ENCODE measurements around the gene SLC35G2.
"Not testable (repeated sequence)": the region's sequence is repeated elsewhere in the genome, so short reads cannot be mapped to it uniquely, and the experiment has no call there.

Gene SLC35G2

DNA sequence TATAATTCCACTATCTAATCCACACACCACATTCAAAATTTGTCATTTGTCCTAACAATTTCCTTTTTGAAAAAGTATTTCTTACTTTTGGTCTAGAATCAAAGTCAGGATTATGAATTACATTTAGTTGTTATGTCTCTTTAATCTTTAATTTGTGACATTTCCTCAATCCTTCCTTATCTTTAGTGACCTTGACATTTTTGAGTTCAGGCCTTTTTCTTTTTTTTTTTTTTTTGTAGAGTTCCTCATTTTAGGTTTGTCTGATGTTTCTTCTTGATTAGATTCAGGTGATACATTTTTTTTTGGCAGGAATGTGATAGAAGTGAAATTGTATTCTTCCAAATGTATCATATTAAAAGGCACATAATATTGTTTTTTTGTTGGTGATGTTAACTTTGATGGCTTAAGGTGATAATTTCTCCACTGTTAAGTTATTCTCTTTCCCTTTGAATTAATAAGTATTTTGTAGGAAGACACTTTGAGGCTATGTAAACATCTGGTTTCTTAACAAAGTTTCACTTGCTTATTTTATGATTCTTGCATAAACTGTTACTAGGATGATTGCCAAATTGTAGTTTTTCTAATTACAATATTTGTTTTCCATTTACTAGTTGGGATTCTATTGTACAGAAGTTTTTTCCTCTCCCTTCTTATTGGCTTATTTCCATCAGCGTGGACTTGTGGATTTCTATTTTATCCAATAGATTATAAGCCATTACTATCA is 16.3 kb downstream of the SLC35G2 start:
- no peak for DNase-seq (ENCODE audit: low read depth)

DNA sequence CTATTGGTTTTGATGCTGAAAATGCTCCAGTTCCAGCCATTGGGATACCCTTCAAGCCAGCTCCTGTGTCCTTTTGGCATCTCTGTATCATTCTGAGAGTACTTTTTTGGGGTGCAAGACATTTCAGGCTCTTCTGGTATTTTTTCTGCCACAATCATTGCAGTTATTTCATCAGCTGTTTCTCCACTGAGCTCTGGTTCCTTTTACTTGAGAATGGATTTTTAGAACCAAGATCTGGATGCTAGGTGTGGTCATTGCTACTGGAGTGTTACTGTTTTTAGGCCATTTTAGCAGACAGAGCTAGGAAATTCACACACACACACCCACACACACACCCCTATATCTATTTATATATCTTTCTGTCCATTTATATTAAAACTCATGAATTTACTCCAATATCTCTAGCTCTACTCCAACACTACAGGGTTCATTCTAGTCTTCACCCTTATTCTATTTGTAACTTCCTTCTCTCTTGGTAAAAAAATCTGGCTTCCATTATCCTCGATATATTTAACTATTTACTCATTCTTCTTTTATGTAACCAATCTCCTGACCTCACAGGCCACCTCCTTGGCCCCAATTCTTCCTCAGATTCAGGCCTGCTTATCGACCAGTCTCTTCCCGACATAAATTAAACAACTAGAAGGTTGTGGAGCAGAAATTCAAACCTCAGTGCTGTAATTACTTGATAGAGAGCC is 17.0 kb downstream of the SLC35G2 start:
- DNase-seq (ENCODE audit: low read depth): no peak

DNA sequence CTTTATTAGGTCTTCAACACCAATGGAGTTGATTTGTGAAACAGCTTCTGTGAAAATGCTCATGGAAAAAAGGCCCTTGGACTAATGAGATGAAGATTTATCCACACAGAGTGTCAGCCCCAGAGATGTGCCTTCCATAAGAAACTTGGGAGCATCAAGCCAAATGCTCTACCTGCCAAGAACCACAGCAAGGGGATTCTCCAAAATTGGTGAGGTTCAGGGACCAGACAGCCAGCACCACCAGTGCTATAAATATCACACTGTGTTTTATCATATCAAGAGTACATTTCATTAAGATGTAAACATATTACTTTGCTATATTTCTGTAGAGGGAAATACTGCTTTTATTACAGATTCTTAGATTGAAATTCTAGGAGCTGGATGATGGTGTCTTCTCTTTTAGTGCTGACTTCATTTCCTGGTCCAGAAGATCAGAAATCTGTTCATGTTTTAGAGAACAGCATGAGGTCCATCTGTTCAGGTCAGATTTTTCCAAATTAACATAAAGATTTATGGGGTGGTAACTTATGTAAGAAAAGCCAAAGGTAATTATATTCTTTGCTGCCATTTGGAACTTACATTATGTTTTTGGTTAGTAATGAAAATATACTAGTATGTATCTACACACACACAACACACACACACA is 17.7 kb downstream of the SLC35G2 start:
- DNase-seq (ENCODE audit: low read depth): no peak

DNA sequence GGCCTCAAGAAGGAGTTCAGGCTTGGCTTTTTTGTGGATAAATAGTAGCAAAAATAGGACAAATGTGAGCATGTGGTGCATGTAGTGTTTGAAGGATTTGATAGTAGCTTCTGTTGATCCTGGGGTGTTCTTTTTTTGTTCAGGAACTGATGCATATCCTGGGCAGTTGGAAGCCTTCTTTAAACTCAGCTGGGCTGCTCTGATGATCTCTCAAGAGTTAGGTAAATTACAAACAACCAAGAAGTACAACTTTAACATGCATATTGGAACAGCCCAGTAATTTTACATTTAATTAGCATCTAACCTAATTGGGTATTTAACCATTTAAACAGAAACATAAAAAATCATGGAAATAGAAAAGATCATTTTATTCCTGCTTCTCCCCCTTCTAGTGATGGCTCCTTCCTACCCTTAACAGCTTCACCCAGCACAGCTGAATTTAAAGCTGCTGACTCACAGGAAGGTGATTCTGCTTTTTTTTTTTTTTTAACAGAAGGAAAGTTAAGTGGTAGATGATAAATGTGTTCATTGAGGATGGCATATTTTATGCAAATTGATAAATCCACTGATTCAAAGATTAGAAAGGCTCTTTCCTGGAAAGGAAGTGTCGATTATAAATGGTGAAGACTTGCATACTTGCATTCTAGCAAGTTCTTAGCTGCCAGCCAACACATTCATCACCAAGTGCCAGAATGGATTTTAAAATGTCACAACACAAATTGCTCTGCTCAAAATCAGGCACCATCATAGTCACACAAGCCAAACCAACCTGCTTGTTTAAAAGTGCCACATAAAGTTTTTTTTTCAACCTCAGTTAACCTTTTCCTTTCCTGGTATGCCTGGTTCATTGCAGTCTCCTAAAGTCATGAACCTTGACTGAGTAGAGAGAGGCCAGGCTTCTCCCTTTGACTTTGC is 20.0 kb downstream of the SLC35G2 start:
- DNase-seq (ENCODE audit: low read depth): no peak

DNA sequence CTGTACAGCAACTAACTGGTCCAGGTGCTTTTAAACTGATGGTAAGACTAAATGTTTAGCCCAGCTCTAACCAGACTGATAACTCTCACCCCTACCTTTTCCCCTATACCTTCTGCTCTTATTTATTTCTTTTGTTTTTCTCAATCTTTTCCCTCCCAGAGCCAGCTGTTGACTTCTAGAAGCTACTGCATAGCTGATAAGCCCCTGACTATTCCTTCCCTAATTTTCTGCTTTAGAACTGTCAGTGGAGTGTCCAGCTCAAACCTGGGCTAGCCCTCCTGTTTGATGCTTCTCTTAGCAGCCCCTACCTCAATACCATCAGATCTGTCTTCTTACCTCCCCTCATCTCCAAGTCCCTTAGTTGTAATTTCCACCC is 20.6 kb downstream of the SLC35G2 start:
- DNase-seq (ENCODE audit: low read depth): no peak

DNA sequence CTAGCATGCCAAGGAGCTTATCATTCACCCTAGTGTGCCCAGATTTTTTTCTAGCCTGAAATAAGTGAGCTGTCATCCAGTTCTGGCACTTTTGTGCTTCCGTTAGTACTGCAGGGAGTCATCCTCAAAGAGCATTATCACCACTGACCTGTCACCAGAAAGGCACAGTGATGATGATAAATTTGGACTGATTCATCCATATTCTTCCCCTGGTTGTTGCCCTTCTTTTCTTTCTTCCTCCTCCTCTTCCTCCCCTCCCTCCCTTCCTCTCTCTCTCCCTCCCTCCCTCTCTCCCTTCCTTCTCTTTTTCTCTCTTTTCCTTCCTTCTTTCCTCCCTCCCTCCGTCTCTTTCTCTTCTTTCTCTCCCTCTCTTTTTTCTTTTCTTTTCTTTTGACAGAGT is 21.3 kb downstream of the SLC35G2 start:
- no peak for DNase-seq (ENCODE audit: low read depth)

DNA sequence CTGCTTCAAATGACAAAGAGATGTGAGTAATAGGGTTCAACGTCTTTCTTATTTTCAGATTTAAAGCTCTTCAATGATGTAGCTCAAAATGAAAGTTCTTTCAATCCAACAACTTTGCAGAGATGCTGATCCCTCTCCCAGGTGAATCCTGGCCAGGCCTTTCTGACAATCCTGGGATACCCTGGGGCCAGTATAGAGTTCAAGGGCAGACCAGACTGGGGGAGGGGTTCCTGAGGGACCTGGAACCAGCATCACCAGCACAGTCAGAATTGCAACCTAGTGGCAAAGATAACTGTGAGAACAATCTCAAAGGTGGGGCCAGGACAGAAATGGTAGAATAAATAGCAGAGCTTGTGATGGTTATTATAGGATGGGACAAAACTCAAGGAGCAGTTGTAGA is 23.4 kb downstream of the SLC35G2 start:
- no peak for DNase-seq (ENCODE audit: low read depth)

DNA sequence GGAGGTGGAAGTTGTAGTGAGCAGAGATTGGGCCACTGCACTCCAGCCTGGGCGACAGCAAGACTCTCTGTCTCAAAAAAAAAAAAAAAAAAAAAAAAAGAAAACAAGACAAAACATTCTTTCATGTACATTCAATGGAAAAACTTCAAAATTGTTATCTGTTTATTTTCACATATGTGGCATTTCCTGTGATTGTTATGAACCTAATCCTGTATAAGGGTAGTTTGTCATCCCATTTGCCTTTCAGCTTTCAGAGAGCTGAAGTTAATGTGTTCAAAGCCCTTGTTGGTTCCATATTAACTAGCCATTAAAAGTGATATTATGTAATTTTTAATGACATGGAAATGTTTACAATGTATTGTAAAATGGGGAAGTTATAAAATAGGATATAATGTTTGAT is 25.8 kb downstream of the SLC35G2 start:
- no peak for DNase-seq (ENCODE audit: low read depth)

DNA sequence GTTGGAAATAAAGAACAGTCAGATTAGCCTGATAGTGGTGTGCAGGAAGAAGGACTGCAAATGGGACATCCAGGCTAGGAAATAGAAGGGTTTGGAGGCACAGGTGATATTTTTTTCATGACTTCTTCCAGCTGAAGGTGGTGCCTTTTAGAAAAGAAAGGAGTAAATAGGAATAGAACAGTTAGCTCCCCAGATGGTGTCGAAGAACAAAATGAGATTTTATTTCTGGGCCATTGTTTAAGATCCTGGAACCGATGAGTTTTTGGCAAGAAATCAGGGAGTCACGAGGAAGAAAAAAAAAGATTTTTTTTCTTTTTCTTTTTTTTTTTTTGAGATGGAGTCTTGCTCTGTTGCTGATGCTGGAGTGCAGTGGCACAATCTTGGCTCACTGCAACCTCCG is 33.3 kb downstream of the SLC35G2 start:
- no peak for DNase-seq (ENCODE audit: low read depth)

DNA sequence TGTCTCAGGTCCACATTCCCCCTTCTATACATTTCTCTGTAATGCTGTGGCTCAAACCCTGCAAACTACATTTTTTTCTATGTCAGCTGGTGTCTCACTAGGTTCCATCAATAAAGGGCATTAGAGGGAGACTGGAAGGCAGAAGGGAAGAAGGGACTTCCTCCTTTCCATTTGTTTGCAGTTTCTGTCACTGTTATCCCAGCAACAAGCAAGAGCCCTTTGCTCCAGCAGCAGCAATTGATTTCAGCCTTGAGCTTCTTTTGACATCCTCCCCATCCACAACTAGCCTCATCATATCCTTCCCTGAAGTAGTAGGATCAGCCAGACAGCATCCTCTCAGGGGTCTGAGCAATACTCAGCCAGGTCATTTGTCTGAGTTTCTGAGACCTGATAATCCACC is 37.7 kb downstream of the SLC35G2 start:
- no peak for DNase-seq (ENCODE audit: low read depth)

DNA sequence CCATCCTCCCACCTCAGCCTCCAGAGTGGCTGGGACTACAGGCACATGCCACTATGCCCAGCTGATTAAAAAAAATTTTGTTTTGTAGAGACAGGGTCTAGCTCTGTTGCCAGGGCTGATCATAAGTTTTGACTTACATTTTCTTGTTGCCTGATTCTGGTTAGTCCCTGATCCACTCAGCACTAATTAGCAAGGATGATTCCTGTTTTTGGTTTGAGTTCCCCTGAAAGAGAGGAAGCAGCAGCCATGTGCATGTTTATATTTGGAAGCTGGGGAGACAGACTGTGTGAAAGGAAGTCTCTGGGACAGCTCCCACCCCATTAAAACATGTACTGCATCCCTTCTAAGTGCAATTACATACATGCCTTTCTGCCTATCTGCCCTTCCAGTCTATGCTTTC is 39.5 kb downstream of the SLC35G2 start:
- DNase-seq (ENCODE audit: low read depth): no peak

DNA sequence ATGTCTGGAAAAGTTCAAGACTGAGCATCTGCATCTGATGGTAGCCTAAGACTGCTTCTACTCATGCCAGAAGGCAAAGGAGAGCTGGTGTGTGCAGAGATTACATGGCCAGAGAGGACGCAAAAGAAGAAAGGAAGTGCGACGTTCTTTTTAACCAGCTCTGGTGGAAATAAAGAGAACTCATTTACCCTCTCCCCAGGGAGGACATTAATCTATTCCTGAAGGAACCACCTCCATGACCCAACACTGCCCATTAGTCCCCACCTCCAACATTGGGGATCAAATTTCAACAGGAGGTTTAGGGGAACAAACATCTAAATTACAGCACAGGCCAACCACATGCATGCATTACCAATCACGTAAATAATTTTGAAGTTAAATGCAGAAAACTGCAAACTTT is 41.6 kb downstream of the SLC35G2 start:
- DNase-seq (ENCODE audit: low read depth): no peak

DNA sequence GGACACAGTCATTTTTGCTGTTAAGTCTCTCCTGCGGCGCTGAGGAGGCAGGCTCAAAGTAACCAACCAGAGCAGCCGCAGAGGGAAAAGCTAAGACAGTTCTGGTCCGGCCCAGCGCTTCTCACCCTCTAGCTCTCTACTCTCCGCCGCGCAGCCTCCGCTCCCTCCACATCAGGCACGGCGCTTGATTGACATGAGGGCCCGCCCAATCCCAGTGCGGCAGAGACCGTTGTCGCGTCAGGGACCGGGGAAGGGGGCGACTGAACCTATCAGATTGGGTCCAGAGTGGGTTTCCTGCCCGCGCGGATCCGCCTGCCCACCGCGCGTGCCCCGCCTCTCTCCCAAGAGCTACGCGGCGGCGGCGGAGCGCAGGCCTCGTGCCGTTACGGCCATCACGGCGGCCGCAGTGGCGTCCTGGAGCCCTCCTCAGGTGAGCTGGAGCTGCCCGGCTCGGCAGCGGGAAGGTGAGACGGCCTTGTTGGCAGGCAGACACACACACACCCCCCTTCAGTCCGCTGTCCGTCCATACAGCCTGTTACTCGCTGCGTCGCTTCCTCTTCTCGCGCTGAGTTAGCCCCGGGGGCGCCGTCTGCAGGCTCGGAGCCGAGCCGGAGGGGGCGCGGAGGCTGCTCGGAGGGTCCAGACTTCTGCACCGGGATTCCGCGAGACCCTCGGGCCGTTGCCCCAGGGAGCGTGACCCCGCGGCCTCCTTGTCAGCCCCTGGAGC is 43.1 kb downstream of the SLC35G2 start, which contains the start of gene NCK1:
Gene NCK1, plus strand, starts transcription at position 319 of the 727 bp plus-strand sequence. CDS start 65,794 bp downstream, outside the sequence.
- DNase-seq (ENCODE audit: low read depth): peak; percentile 99

DNA sequence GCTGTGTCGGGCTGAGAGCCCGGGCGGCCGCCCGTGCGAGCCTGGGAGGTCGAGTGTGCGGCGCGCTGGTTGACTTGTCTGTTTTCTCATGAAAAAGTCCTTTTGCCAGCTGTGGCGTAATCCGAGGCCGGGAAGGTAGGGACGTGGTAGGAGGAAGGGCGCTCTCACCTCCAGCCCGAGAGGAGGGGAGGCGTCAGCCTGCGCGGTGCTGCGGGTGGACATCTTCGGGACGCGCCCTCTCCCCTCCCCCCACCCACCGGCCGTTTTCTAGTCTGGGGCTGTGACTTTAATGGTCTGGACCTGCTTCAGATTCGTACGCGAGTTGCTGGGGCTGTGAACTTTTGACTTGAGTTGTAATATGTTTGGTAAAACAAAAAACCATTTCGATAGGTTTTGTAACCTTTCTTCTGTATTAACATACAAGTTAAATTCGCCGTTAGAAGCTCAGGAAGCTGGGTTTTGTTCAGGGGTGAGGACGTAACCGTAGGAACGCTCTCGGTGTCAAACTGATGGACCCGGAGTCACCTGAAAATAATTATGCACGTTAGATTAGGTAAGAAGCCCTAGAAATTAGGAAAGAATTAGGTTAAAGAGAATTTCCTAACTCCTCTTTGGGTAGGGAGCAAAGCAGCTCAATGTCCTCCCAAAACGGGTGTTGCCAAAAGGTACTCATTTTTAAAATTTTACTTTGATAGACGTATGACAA is 43.8 kb downstream of the SLC35G2 start:
- DNase-seq (ENCODE audit: low read depth): peak; percentile 11

DNA sequence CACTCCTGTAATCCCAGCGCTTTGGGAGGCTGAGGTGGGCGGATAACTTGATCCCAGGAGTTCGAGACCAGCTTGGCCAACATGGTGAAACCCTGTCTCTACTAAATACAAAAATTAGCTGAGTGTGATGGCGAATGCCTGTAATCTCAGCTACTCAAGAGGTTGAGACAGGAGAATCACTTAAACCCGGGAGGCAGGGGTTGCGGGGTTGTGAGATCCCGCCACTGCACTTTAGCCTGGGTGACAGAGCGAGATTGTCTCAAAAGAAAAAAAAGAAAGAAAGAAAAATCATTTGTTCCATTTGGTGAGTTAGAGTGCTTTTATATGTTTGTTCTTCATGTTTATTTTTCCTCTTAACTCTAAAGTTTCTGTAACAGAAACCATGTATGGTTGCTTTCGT is 50.4 kb downstream of the SLC35G2 start:
- no peak for DNase-seq (ENCODE audit: low read depth)

DNA sequence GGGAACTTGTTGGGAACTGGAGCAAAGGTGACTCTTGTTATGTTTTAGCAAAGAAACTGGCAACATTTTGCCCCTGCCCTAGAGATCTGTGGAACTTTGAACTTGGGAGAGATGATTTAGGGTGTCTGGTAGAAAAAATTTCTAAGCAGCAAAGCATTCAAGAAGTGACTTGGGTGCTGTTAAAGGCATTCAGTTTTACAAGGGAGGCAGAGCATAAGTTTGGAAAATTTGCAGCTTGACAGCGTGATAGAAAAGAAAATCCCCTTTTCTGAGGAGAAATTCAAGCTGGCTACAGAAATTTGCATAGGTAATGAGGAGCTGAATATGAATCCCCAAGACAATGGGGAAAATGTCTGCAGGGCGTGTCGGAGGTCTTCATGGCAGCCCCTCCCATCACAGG is 53.3 kb downstream of the SLC35G2 start:
- DNase-seq (ENCODE audit: low read depth): not testable (repeated sequence)

DNA sequence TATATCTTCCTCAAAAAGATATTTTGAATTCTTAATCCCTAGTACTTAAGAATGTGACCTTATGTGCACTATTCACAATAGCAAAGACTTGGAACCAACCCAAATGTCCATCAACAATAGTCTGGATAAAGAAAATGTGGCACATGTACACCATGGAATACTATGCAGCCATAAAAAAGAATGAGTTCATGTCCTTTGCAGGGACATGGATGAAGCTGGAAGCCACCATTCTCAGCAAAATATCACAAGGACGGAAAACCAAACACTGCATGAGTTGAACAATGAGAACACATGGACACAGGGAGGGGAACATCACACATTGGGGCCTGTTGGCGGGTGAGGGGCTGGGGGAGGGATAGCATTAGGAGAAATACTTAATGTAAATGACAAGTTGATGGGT is 60.6 kb downstream of the SLC35G2 start:
- not testable (repeated sequence) for DNase-seq (ENCODE audit: low read depth)

DNA sequence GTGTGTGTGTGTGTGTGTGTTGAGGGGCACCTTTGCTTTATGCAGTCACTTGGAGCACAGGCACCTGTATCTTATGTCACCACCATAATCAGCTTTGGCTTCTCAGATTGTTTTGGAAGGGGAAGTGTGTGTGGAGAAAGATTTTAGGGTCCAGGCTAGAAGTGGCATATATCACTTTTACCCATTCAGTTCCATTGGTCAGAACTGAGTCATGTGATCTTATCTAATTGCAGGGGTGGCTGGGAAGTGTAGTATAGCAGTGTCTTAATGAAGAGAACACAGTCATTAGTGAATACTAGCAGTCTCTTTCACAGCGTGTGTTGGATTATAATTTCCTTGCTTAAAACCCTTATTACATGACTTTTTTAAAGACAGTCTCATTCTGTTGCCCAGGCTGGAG is 63.6 kb downstream of the SLC35G2 start:
- DNase-seq (ENCODE audit: low read depth): no peak

DNA sequence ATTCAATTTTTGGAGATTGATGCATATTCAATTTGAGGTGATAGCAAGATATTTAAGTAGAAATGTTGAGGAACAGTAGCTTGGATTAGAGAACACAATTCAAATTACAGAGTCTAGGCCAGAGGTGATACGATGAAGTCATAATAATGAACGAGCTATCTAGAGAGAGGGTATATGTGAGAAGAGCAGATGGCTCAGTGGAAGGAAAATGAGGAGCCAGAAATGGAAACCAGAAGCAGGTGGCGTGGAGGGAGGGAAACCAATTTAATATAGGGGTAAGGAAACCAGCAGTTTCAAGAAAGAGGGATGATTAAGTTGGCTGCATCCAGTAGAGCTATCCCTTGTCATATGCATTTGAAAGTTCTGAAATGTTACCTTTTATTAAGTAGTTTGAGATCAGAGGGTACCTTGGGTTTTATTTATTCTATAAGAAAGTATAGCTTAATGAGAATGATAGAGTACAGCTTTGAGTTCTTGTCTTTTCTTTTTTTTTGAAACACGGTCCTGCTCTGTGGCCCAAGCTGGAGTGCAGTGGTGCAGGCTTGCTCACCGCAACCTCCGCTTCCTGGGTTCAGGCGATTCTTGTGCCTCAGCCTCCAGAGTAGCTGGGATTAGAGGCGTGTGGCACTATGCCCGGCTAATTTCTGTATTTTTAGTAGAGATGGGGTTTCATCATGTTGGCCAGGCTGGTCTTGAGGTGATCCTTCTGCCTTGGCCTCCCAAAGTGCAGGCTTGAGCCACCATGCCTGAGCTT is 65.2 kb downstream of the SLC35G2 start:
- DNase-seq (ENCODE audit: low read depth): no peak

All from activated gamma-delta T cell treated with anti-CD3 and anti-CD28 coated beads, Interleukin-2, amount 50 U/mL, for 16 hours (primary cell).